WTC11 (cell line): Measurements from ENCODE around the gene FCRL6. TPM values are rescaled to one million over a fixed set of nuclear protein-coding genes. Genes with fewer than 3 reads are reported as not detected.

ENCODE experiments used
- ATAC-seq: fragments of 200-7000 bp; cut with Tn5 transposase; 2 replicates; pipeline ENCODE4 v1.10.0; 2021; ENCODE audit warnings: mild to moderate bottlenecking, moderate library complexity
- CTCF ChIA-PET: fragments of 300-600 bp; sonication (Branson Sonifier 250); formaldehyde crosslinking; loops from one replicate; lab custom pipeline; 2021; ENCODE audit warnings: antibody characterized with exemption; lab: Charles Lee
- POLR2A ChIA-PET: fragments of 350-600 bp; sonication (Branson Sonifier 250); formaldehyde crosslinking; loops from one replicate; lab custom pipeline; 2021; ENCODE audit warnings: antibody characterized with exemption; lab: Charles Lee
- DNase-seq: peaks from one replicate; pipeline ENCODE4 v3.0.0; 2021; ENCODE audit warnings: low spot score
- H3K27ac Mint-ChIP-seq: 2 replicates; pipeline ENCODE4 v1.8.0; 2021; ENCODE audit warnings: mixed read lengths
- H3K27me3 Mint-ChIP-seq: 2 replicates; pipeline ENCODE4 v1.8.0; 2021; ENCODE audit warnings: low read depth, mild to moderate bottlenecking, moderate library complexity, mixed read lengths
- H3K36me3 Mint-ChIP-seq: 2 replicates; pipeline ENCODE4 v1.8.0; 2021; ENCODE audit warnings: mixed read lengths
- H3K4me1 Mint-ChIP-seq: 2 replicates; pipeline ENCODE4 v1.8.0; 2022; ENCODE audit warnings: mixed read lengths
- H3K4me3 Mint-ChIP-seq: 2 replicates; pipeline ENCODE4 v1.8.0; 2021; ENCODE audit warnings: mild to moderate bottlenecking, moderate library complexity, mixed read lengths
- H3K9me3 Mint-ChIP-seq: 2 replicates; pipeline ENCODE4 v1.8.0; 2021; ENCODE audit warnings: mixed read lengths
- CREM ChIP-seq: sonication (generic); formaldehyde crosslinking; IDR thresholded peaks from 2 replicates; pipeline ENCODE4 v1.8.1; 2022; ENCODE audit warnings: mild to moderate bottlenecking, missing genetic modification reagents, moderate library complexity
- ELF4 ChIP-seq: sonication (generic); formaldehyde crosslinking; IDR thresholded peaks from 2 replicates; pipeline ENCODE4 v1.8.1; 2022; ENCODE audit warnings: low read depth, mild to moderate bottlenecking, moderate library complexity, missing genetic modification reagents
- ESRRA ChIP-seq: sonication (generic); formaldehyde crosslinking; IDR thresholded peaks from 2 replicates; pipeline ENCODE4 v1.8.1; 2022; ENCODE audit warnings: mild to moderate bottlenecking, missing genetic modification reagents, borderline replicate concordance
- ETV6 ChIP-seq: sonication (generic); formaldehyde crosslinking; IDR thresholded peaks from 2 replicates; pipeline ENCODE4 v1.8.1; 2022; ENCODE audit warnings: mild to moderate bottlenecking, missing genetic modification reagents
- FOXJ3 ChIP-seq: sonication (generic); formaldehyde crosslinking; IDR thresholded peaks from 2 replicates; pipeline ENCODE4 v1.9.0; 2021; ENCODE audit warnings: missing genetic modification reagents, mild to moderate bottlenecking, borderline replicate concordance
- IRF2 ChIP-seq: sonication (generic); formaldehyde crosslinking; IDR thresholded peaks from 2 replicates; pipeline ENCODE4 v1.8.0; 2022; ENCODE audit warnings: low read depth, missing genetic modification reagents, borderline replicate concordance
- MYBL2 ChIP-seq: sonication (generic); formaldehyde crosslinking; IDR thresholded peaks from 2 replicates; pipeline ENCODE4 v1.8.1; 2023; ENCODE audit warnings: mild to moderate bottlenecking, moderate library complexity, missing genetic modification reagents
- NFE2L1 ChIP-seq: sonication (generic); formaldehyde crosslinking; IDR thresholded peaks from 2 replicates; pipeline ENCODE4 v1.8.1; 2023; ENCODE audit warnings: missing genetic modification reagents
- SOX15 ChIP-seq: fragments of 250-450 bp; sonication (Bioruptor Pico); IDR thresholded peaks from 2 replicates; pipeline ENCODE4 v1.9.0; 2021; ENCODE audit warnings: mild to moderate bottlenecking
- ZBTB21 ChIP-seq: sonication (generic); formaldehyde crosslinking; IDR thresholded peaks from 2 replicates; pipeline ENCODE4 v1.8.1; 2023; ENCODE audit warnings: mild to moderate bottlenecking, missing genetic modification reagents, borderline replicate concordance
- ZNF423 ChIP-seq: fragments of 250-450 bp; sonication (Bioruptor Pico); IDR thresholded peaks from 2 replicates; pipeline ENCODE4 v2.1.2; 2022; ENCODE audit warnings: mild to moderate bottlenecking, moderate library complexity
- ZNF671 ChIP-seq: fragments of 250-450 bp; sonication (Bioruptor Pico); IDR thresholded peaks from 2 replicates; pipeline ENCODE4 v1.8.0; 2021; ENCODE audit warnings: mild to moderate bottlenecking
- total RNA-seq: library from RNA; stranded (reverse); gene quantifications from 3 replicates; pipeline ENCODE4 v1.2.3, GENCODE V29; 2021
- TF ChIP-seq, protein P1 (sequence below): sonication (generic); formaldehyde crosslinking; IDR thresholded peaks from 2 replicates; pipeline ENCODE4 v1.8.1; 2022; ENCODE audit warnings: mild to moderate bottlenecking, missing genetic modification reagents, moderate library complexity, borderline replicate concordance
- TF ChIP-seq, protein P2 (sequence below): fragments of 250-450 bp; sonication (Bioruptor Pico); IDR thresholded peaks from 2 replicates; pipeline ENCODE4 v1.9.0; 2021; ENCODE audit warnings: mild to moderate bottlenecking
- TF ChIP-seq, protein P3 (sequence below): sonication (generic); formaldehyde crosslinking; IDR thresholded peaks from 2 replicates; pipeline ENCODE4 v1.8.0; 2023; ENCODE audit warnings: missing genetic modification reagents, mild to moderate bottlenecking, borderline replicate concordance
- TF ChIP-seq, protein P4 (sequence below): sonication (generic); formaldehyde crosslinking; IDR thresholded peaks from 2 replicates; pipeline ENCODE4 v1.8.0; 2023; ENCODE audit warnings: mild to moderate bottlenecking, missing genetic modification reagents
- TF ChIP-seq, protein P5 (sequence below): sonication (generic); formaldehyde crosslinking; IDR thresholded peaks from 2 replicates; pipeline ENCODE4 v1.8.1; 2023; ENCODE audit warnings: mild to moderate bottlenecking, missing genetic modification reagents, moderate library complexity

FCRL6 gene
- total RNA-seq, 1 experiment from 2014 or later: not detected

DNA sequence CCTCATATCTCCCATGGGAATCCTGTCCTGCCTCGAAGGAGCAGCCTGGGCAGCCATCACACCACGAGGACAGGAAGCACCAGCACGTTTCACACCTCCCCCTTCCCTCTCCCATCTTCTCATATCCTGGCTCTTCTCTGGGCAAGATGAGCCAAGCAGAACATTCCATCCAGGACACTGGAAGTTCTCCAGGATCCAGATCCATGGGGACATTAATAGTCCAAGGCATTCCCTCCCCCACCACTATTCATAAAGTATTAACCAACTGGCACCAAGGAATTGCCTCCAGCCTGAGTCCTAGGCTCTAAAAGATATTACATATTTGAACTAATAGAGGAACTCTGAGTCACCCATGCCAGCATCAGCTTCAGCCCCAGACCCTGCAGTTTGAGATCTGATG, 33.2 kb downstream of the FCRL6 start:
- H3K36me3 Mint-ChIP-seq: no peaks in the 10 kb centered on the region
- H3K4me3 Mint-ChIP-seq: no peak overlapping the region
- ChIA-PET CTCF (no interaction called here), POLR2A (no interaction called here)
- DNase-seq (no peak), ATAC-seq (no peak)
- H3K4me1 Mint-ChIP-seq: peaks cover 8% of the 10 kb centered on the region
- no peaks in the 10 kb centered on the region for H3K9me3 Mint-ChIP-seq
- H3K27me3 Mint-ChIP-seq: peaks cover 16% of the 10 kb centered on the region
- H3K27ac Mint-ChIP-seq: no peak overlapping the region
- TF ChIP-seq, protein P1, sequence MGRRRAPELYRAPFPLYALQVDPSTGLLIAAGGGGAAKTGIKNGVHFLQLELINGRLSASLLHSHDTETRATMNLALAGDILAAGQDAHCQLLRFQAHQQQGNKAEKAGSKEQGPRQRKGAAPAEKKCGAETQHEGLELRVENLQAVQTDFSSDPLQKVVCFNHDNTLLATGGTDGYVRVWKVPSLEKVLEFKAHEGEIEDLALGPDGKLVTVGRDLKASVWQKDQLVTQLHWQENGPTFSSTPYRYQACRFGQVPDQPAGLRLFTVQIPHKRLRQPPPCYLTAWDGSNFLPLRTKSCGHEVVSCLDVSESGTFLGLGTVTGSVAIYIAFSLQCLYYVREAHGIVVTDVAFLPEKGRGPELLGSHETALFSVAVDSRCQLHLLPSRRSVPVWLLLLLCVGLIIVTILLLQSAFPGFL (CRISPR knock-in tag): no peak
- no peak for TF ChIP-seq ESRRA
- TF ChIP-seq MYBL2 (CRISPR knock-in tag): no peak
- TF ChIP-seq, protein P2, sequence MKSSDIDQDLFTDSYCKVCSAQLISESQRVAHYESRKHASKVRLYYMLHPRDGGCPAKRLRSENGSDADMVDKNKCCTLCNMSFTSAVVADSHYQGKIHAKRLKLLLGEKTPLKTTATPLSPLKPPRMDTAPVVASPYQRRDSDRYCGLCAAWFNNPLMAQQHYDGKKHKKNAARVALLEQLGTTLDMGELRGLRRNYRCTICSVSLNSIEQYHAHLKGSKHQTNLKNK: no peak
- no peak for TF ChIP-seq ZNF671 (CRISPR knock-in tag)
- TF ChIP-seq, protein P3, sequence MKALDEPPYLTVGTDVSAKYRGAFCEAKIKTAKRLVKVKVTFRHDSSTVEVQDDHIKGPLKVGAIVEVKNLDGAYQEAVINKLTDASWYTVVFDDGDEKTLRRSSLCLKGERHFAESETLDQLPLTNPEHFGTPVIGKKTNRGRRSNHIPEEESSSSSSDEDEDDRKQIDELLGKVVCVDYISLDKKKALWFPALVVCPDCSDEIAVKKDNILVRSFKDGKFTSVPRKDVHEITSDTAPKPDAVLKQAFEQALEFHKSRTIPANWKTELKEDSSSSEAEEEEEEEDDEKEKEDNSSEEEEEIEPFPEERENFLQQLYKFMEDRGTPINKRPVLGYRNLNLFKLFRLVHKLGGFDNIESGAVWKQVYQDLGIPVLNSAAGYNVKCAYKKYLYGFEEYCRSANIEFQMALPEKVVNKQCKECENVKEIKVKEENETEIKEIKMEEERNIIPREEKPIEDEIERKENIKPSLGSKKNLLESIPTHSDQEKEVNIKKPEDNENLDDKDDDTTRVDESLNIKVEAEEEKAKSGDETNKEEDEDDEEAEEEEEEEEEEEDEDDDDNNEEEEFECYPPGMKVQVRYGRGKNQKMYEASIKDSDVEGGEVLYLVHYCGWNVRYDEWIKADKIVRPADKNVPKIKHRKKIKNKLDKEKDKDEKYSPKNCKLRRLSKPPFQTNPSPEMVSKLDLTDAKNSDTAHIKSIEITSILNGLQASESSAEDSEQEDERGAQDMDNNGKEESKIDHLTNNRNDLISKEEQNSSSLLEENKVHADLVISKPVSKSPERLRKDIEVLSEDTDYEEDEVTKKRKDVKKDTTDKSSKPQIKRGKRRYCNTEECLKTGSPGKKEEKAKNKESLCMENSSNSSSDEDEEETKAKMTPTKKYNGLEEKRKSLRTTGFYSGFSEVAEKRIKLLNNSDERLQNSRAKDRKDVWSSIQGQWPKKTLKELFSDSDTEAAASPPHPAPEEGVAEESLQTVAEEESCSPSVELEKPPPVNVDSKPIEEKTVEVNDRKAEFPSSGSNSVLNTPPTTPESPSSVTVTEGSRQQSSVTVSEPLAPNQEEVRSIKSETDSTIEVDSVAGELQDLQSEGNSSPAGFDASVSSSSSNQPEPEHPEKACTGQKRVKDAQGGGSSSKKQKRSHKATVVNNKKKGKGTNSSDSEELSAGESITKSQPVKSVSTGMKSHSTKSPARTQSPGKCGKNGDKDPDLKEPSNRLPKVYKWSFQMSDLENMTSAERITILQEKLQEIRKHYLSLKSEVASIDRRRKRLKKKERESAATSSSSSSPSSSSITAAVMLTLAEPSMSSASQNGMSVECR (CRISPR knock-in tag): no peak
- TF ChIP-seq ETV6 (CRISPR knock-in tag): no peak
- TF ChIP-seq ZBTB21 (CRISPR knock-in tag): no peak
- no peak for TF ChIP-seq NFE2L1 (CRISPR knock-in tag)
- TF ChIP-seq, protein P4, sequence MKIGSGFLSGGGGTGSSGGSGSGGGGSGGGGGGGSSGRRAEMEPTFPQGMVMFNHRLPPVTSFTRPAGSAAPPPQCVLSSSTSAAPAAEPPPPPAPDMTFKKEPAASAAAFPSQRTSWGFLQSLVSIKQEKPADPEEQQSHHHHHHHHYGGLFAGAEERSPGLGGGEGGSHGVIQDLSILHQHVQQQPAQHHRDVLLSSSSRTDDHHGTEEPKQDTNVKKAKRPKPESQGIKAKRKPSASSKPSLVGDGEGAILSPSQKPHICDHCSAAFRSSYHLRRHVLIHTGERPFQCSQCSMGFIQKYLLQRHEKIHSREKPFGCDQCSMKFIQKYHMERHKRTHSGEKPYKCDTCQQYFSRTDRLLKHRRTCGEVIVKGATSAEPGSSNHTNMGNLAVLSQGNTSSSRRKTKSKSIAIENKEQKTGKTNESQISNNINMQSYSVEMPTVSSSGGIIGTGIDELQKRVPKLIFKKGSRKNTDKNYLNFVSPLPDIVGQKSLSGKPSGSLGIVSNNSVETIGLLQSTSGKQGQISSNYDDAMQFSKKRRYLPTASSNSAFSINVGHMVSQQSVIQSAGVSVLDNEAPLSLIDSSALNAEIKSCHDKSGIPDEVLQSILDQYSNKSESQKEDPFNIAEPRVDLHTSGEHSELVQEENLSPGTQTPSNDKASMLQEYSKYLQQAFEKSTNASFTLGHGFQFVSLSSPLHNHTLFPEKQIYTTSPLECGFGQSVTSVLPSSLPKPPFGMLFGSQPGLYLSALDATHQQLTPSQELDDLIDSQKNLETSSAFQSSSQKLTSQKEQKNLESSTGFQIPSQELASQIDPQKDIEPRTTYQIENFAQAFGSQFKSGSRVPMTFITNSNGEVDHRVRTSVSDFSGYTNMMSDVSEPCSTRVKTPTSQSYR (CRISPR knock-in tag): no peak
- no peak for TF ChIP-seq ELF4 (CRISPR knock-in tag)
- TF ChIP-seq ZNF423 (CRISPR knock-in tag): no peak
- no peak for TF ChIP-seq FOXJ3
- no peak for TF ChIP-seq IRF2 (CRISPR knock-in tag)
- TF ChIP-seq, all 79 proteins: peak for 0

DNA sequence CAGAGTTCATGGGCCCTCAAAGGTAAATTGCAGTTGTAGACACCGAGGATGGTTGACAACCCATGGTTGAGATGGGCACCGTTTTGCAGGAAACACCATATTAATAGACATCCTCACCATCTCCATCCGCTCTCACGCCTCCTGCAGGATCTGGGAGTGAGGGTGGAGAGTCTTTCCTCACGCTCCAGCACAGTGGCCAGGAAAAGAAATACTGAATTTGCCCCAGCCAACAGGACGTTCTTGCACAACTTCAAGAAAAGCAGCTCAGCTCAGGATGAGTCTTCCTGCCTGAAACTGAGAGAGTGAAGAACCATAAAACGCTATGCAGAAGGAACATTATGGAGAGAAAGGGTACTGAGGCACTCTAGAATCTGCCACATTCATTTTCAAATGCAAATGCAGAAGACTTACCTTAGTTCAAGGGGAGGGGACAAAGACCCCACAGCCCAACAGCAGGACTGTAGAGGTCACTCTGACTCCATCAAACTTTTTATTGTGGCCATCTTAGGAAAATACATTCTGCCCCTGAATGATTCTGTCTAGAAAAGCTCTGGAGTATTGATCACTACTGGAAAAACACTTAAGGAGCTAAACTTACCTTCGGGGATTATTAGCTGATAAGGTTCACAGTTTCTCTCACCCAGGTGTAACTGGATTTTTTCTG, 33.8 kb downstream of the FCRL6 start:
- DNase-seq: no peak
- Mint-ChIP-seq H3K4me1 (peaks cover 8% of the 10 kb centered on the region), H3K36me3 (no peaks in the 10 kb centered on the region), H3K9me3 (no peaks in the 10 kb centered on the region), H3K27ac (no peak overlapping the region), H3K27me3 (peaks cover 16% of the 10 kb centered on the region), H3K4me3 (no peak overlapping the region)
- no peak for TF ChIP-seq SOX15 (CRISPR knock-in tag)
- TF ChIP-seq CREM (CRISPR knock-in tag): no peak
- TF ChIP-seq, protein P5, sequence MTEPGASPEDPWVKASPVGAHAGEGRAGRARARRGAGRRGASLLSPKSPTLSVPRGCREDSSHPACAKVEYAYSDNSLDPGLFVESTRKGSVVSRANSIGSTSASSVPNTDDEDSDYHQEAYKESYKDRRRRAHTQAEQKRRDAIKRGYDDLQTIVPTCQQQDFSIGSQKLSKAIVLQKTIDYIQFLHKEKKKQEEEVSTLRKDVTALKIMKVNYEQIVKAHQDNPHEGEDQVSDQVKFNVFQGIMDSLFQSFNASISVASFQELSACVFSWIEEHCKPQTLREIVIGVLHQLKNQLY (CRISPR knock-in tag): no peak
- ChIA-PET POLR2A (no interaction called here), CTCF (interaction anchor here (0.6 to 1.3 kb wide), 5 partner anchors 32 to 171 kb away, joined by 3 to 12 read pairs (median 4); no protein-coding TSS in a partner anchor)
- peak; percentile 26; the same call in 1 of the 2 replicates for ATAC-seq
